WTC11 (cell line): ENCODE data around the gene NECAB3. TPM values are rescaled to one million over a fixed set of nuclear protein-coding genes. Genes with fewer than 3 reads are reported as not detected.

ENCODE experiments used
- AFF4 ChIP-seq: sonication (generic); formaldehyde crosslinking; IDR thresholded peaks from 2 replicates; pipeline ENCODE4 v1.8.1; 2023; ENCODE audit warnings: mild to moderate bottlenecking, missing genetic modification reagents, borderline replicate concordance
- CBFB ChIP-seq: sonication (generic); formaldehyde crosslinking; IDR thresholded peaks from 2 replicates; pipeline ENCODE4 v1.8.1; 2022; ENCODE audit warnings: mild to moderate bottlenecking, low read depth, missing genetic modification reagents
- CDX4 ChIP-seq: fragments of 250-450 bp; sonication (Bioruptor Pico); IDR thresholded peaks from 2 replicates; pipeline ENCODE4 v1.9.0; 2021; ENCODE audit warnings: moderate library complexity, mild to moderate bottlenecking, inconsistent platforms, borderline replicate concordance
- CREM ChIP-seq: sonication (generic); formaldehyde crosslinking; IDR thresholded peaks from 2 replicates; pipeline ENCODE4 v1.8.1; 2022; ENCODE audit warnings: mild to moderate bottlenecking, missing genetic modification reagents, moderate library complexity
- FOXJ3 ChIP-seq: sonication (generic); formaldehyde crosslinking; IDR thresholded peaks from 2 replicates; pipeline ENCODE4 v1.9.0; 2021; ENCODE audit warnings: missing genetic modification reagents, mild to moderate bottlenecking, borderline replicate concordance
- FOXP4 ChIP-seq: sonication (generic); formaldehyde crosslinking; IDR thresholded peaks from 2 replicates; pipeline ENCODE4 v1.8.0; 2022; ENCODE audit warnings: mild to moderate bottlenecking, missing genetic modification reagents
- HMGXB4 ChIP-seq: sonication (generic); formaldehyde crosslinking; IDR thresholded peaks from 2 replicates; pipeline ENCODE4 v1.8.1; 2023; ENCODE audit warnings: mild to moderate bottlenecking, moderate library complexity, missing genetic modification reagents
- IRF2 ChIP-seq: sonication (generic); formaldehyde crosslinking; IDR thresholded peaks from 2 replicates; pipeline ENCODE4 v1.8.0; 2022; ENCODE audit warnings: low read depth, missing genetic modification reagents, borderline replicate concordance
- MLX ChIP-seq: sonication (generic); formaldehyde crosslinking; IDR thresholded peaks from 2 replicates; pipeline ENCODE4 v1.8.1; 2023; ENCODE audit warnings: mild to moderate bottlenecking, missing genetic modification reagents, moderate library complexity
- NR3C1 ChIP-seq: sonication (generic); formaldehyde crosslinking; conservative IDR thresholded peaks from 2 replicates; pipeline ENCODE4 v1.8.1; 2023; ENCODE audit warnings: low read depth, mild to moderate bottlenecking, missing genetic modification reagents
- OVOL2 ChIP-seq: fragments of 250-450 bp; sonication (Bioruptor Pico); IDR thresholded peaks from 2 replicates; pipeline ENCODE4 v1.9.0; 2021; ENCODE audit warnings: mild to moderate bottlenecking, borderline replicate concordance
- PREB ChIP-seq: sonication (generic); formaldehyde crosslinking; IDR thresholded peaks from 2 replicates; pipeline ENCODE4 v1.8.1; 2022; ENCODE audit warnings: mild to moderate bottlenecking, missing genetic modification reagents, moderate library complexity, borderline replicate concordance
- PRRX2 ChIP-seq: fragments of 250-450 bp; sonication (Bioruptor Pico); IDR thresholded peaks from 2 replicates; pipeline ENCODE4 v1.8.0; 2021; ENCODE audit warnings: mild to moderate bottlenecking
- RELA ChIP-seq: sonication (generic); formaldehyde crosslinking; IDR thresholded peaks from 2 replicates; pipeline ENCODE4 v1.8.1; 2022; ENCODE audit warnings: missing genetic modification reagents, mild to moderate bottlenecking, borderline replicate concordance
- STAT6 ChIP-seq: sonication (generic); formaldehyde crosslinking; conservative IDR thresholded peaks from 2 replicates; pipeline ENCODE4 v1.8.1; 2023; ENCODE audit warnings: mild to moderate bottlenecking, low read depth, missing genetic modification reagents, moderate library complexity
- ZMAT4 ChIP-seq: fragments of 250-450 bp; sonication (Bioruptor Pico); IDR thresholded peaks from 2 replicates; pipeline ENCODE4 v1.9.0; 2021; ENCODE audit warnings: mild to moderate bottlenecking
- ZNF121 ChIP-seq: sonication (generic); formaldehyde crosslinking; IDR thresholded peaks from 2 replicates; pipeline ENCODE4 v1.8.0; 2023; ENCODE audit warnings: missing genetic modification reagents
- ZNF263 ChIP-seq: sonication (generic); formaldehyde crosslinking; IDR thresholded peaks from 2 replicates; pipeline ENCODE4 v1.8.1; 2022; ENCODE audit warnings: low read depth, mild to moderate bottlenecking, moderate library complexity, missing genetic modification reagents
- ZNF317 ChIP-seq: sonication (generic); formaldehyde crosslinking; IDR thresholded peaks from 2 replicates; pipeline ENCODE4 v1.8.1; 2023; ENCODE audit warnings: low read depth, mild to moderate bottlenecking, moderate library complexity, missing genetic modification reagents, borderline replicate concordance
- ZNF396 ChIP-seq: fragments of 250-450 bp; sonication (Bioruptor Pico); IDR thresholded peaks from 2 replicates; pipeline ENCODE4 v1.8.0; 2021; ENCODE audit warnings: mild to moderate bottlenecking, moderate library complexity, borderline replicate concordance
- ZNF423 ChIP-seq: fragments of 250-450 bp; sonication (Bioruptor Pico); IDR thresholded peaks from 2 replicates; pipeline ENCODE4 v2.1.2; 2022; ENCODE audit warnings: mild to moderate bottlenecking, moderate library complexity
- ZNF512 ChIP-seq: sonication (generic); formaldehyde crosslinking; IDR thresholded peaks from 2 replicates; pipeline ENCODE4 v1.8.1; 2022; ENCODE audit warnings: missing genetic modification reagents, borderline replicate concordance
- total RNA-seq: library from RNA; stranded (reverse); gene quantifications from 3 replicates; pipeline ENCODE4 v1.2.3, GENCODE V29; 2021

Gene NECAB3
- total RNA-seq, 1 experiment from 2014 or later, result 38.0 TPM

- no peak for TF ChIP-seq STAT6 (CRISPR knock-in tag)
- no peak for TF ChIP-seq ZNF512 (CRISPR knock-in tag)
- TF ChIP-seq FOXP4 (CRISPR knock-in tag), result no peak
- TF ChIP-seq MLX (CRISPR knock-in tag), result no peak
- no peak for TF ChIP-seq ZMAT4
- no peak for TF ChIP-seq PREB (CRISPR knock-in tag)
- TF ChIP-seq CDX4 (CRISPR knock-in tag), result no peak
- TF ChIP-seq PRRX2 (CRISPR knock-in tag), result no peak
- TF ChIP-seq CREM (CRISPR knock-in tag), result no peak; the same call in 1 of the 2 replicates
- TF ChIP-seq RELA (CRISPR knock-in tag), result no peak
- no peak for TF ChIP-seq ZNF263
- no peak for TF ChIP-seq HMGXB4 (CRISPR knock-in tag)
- TF ChIP-seq IRF2 (CRISPR knock-in tag), result no peak
- TF ChIP-seq OVOL2 (CRISPR knock-in tag), result no peak
- no peak for TF ChIP-seq NR3C1 (CRISPR knock-in tag)
- TF ChIP-seq FOXJ3, result no peak
- TF ChIP-seq CBFB (CRISPR knock-in tag), result no peak
- TF ChIP-seq AFF4 (CRISPR knock-in tag), result no peak
- no peak for TF ChIP-seq ZNF317 (CRISPR knock-in tag)
- TF ChIP-seq ZNF121 (CRISPR knock-in tag), result peak; percentile 87
- no peak for TF ChIP-seq ZNF396 (CRISPR knock-in tag)
- no peak for TF ChIP-seq ZNF423 (CRISPR knock-in tag)
Observed at GRCh38 chr20:33719989-33720709, 45.9 kb upstream of the NECAB3 start, which contains the start of gene PXMP4 (continued).
